A673 (cell line): ENCODE measurements around the gene KBTBD12. TPM values are rescaled to one million over a fixed set of nuclear protein-coding genes. Genes with fewer than 3 reads are reported as not detected.

Experiments
- BruUV-seq: library from RNA; stranded (reverse); fragments of 400-500 nt; replicated peaks from 2 replicates; lab custom pipeline; 2021; lab: Mats Ljungman, UMichigan
- CTCF ChIA-PET: fragments of 300-600 bp; sonication (Branson Sonifier 250); formaldehyde crosslinking; loops from one replicate; lab custom pipeline; 2022; ENCODE audit warnings: antibody characterized with exemption; lab: Charles Lee
- POLR2A ChIA-PET: fragments of 300-600 bp; sonication (Branson Sonifier 250); formaldehyde crosslinking; loops from one replicate; lab custom pipeline; 2022; ENCODE audit warnings: antibody characterized with exemption; ENCODE audit not compliant: low non-redundant PET; lab: Charles Lee
- DNase-seq: peaks from one replicate; pipeline ENCODE4 v3.0.0-alpha.2; 2015; ENCODE audit warnings: low spot score
- H3K27ac ChIP-seq: fragments of 200-600 bp; sonication (generic); 2 replicates; pipeline ENCODE4 v1.5.1; 2016; ENCODE audit warnings: mixed run types, low read depth, mild to moderate bottlenecking, mixed read lengths, antibody characterized with exemption, low read length; ENCODE audit not compliant: poor library complexity, severe bottlenecking
- H3K27me3 ChIP-seq: fragments of 200-600 bp; sonication (generic); replicated peaks from 2 replicates; pipeline ENCODE4 v1.6.1; 2017; ENCODE audit warnings: mixed run types, low read depth, mild to moderate bottlenecking, mixed read lengths, antibody characterized with exemption, low read length; ENCODE audit not compliant: insufficient read depth, poor library complexity
- H3K36me3 ChIP-seq: fragments of 200-600 bp; sonication (generic); 2 replicates; pipeline ENCODE4 v1.6.1; 2016; ENCODE audit warnings: mixed run types, mild to moderate bottlenecking, mixed read lengths, antibody characterized with exemption, low read length; ENCODE audit not compliant: insufficient read depth, poor library complexity, severe bottlenecking
- H3K4me1 ChIP-seq: fragments of 200-600 bp; sonication (generic); 2 replicates; pipeline ENCODE4 v1.6.1; 2017; ENCODE audit warnings: mixed run types, mild to moderate bottlenecking, mixed read lengths, antibody characterized with exemption, low read length; ENCODE audit not compliant: insufficient read depth, poor library complexity, severe bottlenecking
- H3K4me3 ChIP-seq: fragments of 200-600 bp; sonication (generic); 2 replicates; pipeline ENCODE4 v1.5.1; 2016; ENCODE audit warnings: low read depth, mixed run types, mild to moderate bottlenecking, mixed read lengths, low read length; ENCODE audit not compliant: poor library complexity, severe bottlenecking
- H3K9me3 ChIP-seq: fragments of 200-600 bp; sonication (generic); 2 replicates; pipeline ENCODE4 v1.6.1; 2016; ENCODE audit warnings: mixed run types, low read depth, mild to moderate bottlenecking, mixed read lengths, antibody characterized with exemption, low read length; ENCODE audit not compliant: poor library complexity, severe bottlenecking
- EZH2 ChIP-seq: fragments of 200-600 bp; sonication (generic); IDR thresholded peaks from 2 replicates; pipeline ENCODE4 v1.6.1; 2017; ENCODE audit warnings: borderline replicate concordance, low read depth, mild to moderate bottlenecking, mixed read lengths, antibody characterized with exemption, low read length; ENCODE audit not compliant: poor library complexity, severe bottlenecking
- intact Hi-C: fragments of 100-400 bp; cut with micrococcal nuclease; formaldehyde crosslinking; loops from one replicate; pipeline ENCODE4 v1.10.0; 2022; ENCODE audit not compliant: unreplicated experiment
- total RNA-seq: library from RNA; stranded (reverse); gene quantifications from 2 replicates; pipeline ENCODE4 v1.2.3, GENCODE V29; 2021
- TF ChIP-seq, protein P1 (sequence below): fragments of 300-800, 200-600 bp; sonication (generic); conservative IDR thresholded peaks from 2 replicates; pipeline ENCODE4 v1.5.1; 2017; ENCODE audit warnings: low read depth, mild to moderate bottlenecking, antibody characterized with exemption, low read length, moderate library complexity, mixed read lengths

KBTBD12 gene
- total RNA-seq, 1 experiment from 2014 or later: not detected

DNA sequence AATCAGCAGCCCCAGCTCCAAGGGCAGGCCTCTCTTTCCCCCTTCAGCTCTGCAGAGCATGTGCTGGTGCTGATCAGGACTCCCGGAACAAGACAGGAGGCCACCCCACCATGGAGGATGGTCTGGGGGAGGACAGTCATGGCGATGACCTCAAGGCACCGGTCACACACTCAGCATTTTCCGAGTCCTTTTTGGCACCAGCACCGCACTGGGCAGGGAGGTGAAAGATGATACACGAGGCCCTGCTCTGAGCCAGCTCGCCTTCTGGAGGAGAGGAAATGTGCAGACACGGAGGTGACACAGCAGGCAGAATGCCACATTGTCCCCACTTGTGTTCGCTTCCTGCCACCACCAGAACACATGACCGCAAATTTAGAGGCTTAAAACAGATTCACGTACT, 75.4 kb downstream of the KBTBD12 start:
- no peaks in the 10 kb centered on the region for H3K9me3 ChIP-seq
- H3K36me3 ChIP-seq: no peaks in the 10 kb centered on the region
- no peak overlapping the region for H3K4me3 ChIP-seq
- intact Hi-C loops: no loop called here
- CTCF ChIA-PET: no interaction called here
- no peak overlapping the region for H3K27ac ChIP-seq
- no peaks in the 10 kb centered on the region for H3K27me3 ChIP-seq
- no peak for DNase-seq
- TF ChIP-seq, protein P1, sequence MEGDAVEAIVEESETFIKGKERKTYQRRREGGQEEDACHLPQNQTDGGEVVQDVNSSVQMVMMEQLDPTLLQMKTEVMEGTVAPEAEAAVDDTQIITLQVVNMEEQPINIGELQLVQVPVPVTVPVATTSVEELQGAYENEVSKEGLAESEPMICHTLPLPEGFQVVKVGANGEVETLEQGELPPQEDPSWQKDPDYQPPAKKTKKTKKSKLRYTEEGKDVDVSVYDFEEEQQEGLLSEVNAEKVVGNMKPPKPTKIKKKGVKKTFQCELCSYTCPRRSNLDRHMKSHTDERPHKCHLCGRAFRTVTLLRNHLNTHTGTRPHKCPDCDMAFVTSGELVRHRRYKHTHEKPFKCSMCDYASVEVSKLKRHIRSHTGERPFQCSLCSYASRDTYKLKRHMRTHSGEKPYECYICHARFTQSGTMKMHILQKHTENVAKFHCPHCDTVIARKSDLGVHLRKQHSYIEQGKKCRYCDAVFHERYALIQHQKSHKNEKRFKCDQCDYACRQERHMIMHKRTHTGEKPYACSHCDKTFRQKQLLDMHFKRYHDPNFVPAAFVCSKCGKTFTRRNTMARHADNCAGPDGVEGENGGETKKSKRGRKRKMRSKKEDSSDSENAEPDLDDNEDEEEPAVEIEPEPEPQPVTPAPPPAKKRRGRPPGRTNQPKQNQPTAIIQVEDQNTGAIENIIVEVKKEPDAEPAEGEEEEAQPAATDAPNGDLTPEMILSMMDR: no peak
- no peak for TF ChIP-seq EZH2
- H3K4me1 ChIP-seq: no peaks in the 10 kb centered on the region
- no TSS peak for BruUV-seq
- POLR2A ChIA-PET: interaction anchor here (0.6 kb wide), 1 partner anchor 14 kb away, joined by 3 read pairs; no protein-coding TSS in a partner anchor

DNA sequence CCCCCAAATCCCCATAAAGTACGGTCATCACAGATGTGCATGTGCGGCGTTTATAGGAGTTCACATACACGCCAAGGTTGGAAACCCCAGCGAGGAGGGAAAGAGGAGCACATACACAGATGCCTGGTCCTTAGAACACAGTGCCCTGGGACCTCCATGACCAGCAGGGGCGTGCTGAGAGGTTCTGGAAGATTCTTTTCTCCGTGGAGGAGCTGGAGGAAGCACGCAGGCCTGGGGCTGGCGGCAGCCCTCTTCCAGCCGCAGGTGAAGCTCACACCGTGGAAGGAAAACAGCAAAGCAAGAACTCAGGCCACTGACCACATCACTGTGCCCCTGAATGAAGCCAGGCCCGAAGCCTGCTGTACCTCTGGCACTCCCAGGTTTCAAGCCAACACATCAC, 76.2 kb downstream of the KBTBD12 start:
- ChIA-PET POLR2A (no interaction called here), CTCF (no interaction called here)
- BruUV-seq: no TSS peak
- TF ChIP-seq EZH2: no peak
- TF ChIP-seq, protein P1: no peak
- Histone ChIP-seq H3K27ac (no peak overlapping the region), H3K36me3 (no peaks in the 10 kb centered on the region), H3K4me3 (no peak overlapping the region), H3K9me3 (no peaks in the 10 kb centered on the region), H3K4me1 (no peaks in the 10 kb centered on the region), H3K27me3 (no peaks in the 10 kb centered on the region)
- intact Hi-C loops: no loop called here
- no peak for DNase-seq

DNA sequence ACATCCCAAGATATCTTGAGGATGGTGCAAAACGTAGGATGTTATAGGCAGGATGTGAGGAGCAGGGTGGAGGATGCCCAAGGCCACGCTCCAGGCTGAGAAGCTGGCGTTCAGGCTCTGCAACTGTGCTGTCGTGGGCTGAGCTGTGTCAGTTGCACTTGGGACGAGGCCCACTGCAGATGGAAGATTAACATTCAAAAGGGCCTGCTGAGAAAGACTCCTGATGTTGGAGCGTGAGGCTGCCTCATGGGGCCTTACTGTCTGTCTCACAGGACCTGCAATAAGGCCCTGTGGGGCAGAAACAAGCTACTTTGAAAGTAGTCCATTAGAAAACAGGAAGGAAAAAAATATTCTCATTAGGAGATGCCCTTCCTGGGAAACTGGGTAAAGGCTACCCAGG, 76.6 kb downstream of the KBTBD12 start:
- no peaks in the 10 kb centered on the region for H3K36me3 ChIP-seq
- H3K4me1 ChIP-seq: no peaks in the 10 kb centered on the region
- no peak overlapping the region for H3K4me3 ChIP-seq
- no peaks in the 10 kb centered on the region for H3K27me3 ChIP-seq
- H3K9me3 ChIP-seq: no peaks in the 10 kb centered on the region
- intact Hi-C loops: no loop called here
- POLR2A ChIA-PET: no interaction called here
- H3K27ac ChIP-seq: no peak overlapping the region
- TF ChIP-seq, protein P1: no peak
- TF ChIP-seq EZH2: no peak
- no peak for DNase-seq
- no TSS peak for BruUV-seq
- CTCF ChIA-PET: no interaction called here
